DMS79 (cell line): ENCODE measurements around the gene NFIB.
A peak's percentile ranks its signal among the peaks of the same experiment; 100 is the strongest.

Source experiments
- DNase-seq: peaks from one replicate; lab custom pipeline; 2025; lab: John Stamatoyannopoulos, UW

NFIB gene

GRCh38 chr9:14214065-14214684, 99.8 kb downstream of the NFIB start:
- no peak for DNase-seq

- no peak for DNase-seq
Measured at GRCh38 chr9:14213504-14213903, 100.4 kb downstream of the NFIB start.

GRCh38 chr9:14212697-14213420, 101.1 kb downstream of the NFIB start:
- no peak for DNase-seq

GRCh38 chr9:14212077-14212476, 101.9 kb downstream of the NFIB start:
- DNase-seq, result no peak

- no peak for DNase-seq
Measured at GRCh38 chr9:14211564-14211963, 102.4 kb downstream of the NFIB start.

GRCh38 chr9:14210428-14210827, 103.5 kb downstream of the NFIB start:
- no peak for DNase-seq

- DNase-seq, result peak; percentile 67
Measured at GRCh38 chr9:14209399-14210345, 104.3 kb downstream of the NFIB start.

GRCh38 chr9:14207352-14207995, 106.5 kb downstream of the NFIB start:
- DNase-seq, result no peak

- DNase-seq, result no peak
Measured at GRCh38 chr9:14205463-14205862, 108.5 kb downstream of the NFIB start.

GRCh38 chr9:14203356-14204056, 110.4 kb downstream of the NFIB start:
- peak; percentile 45 for DNase-seq

GRCh38 chr9:14198841-14199455, 115.0 kb downstream of the NFIB start:
- no peak for DNase-seq

- no peak for DNase-seq
Measured at GRCh38 chr9:14198047-14198840, 115.7 kb downstream of the NFIB start.

- DNase-seq, result no peak
Measured at GRCh38 chr9:14197325-14197858, 116.5 kb downstream of the NFIB start.

GRCh38 chr9:14193328-14193990, 120.5 kb downstream of the NFIB start:
- no peak for DNase-seq

GRCh38 chr9:14192556-14192955, 121.4 kb downstream of the NFIB start:
- no peak for DNase-seq

GRCh38 chr9:14191512-14191911, 122.4 kb downstream of the NFIB start:
- DNase-seq, result no peak

GRCh38 chr9:14190240-14190639, 123.7 kb downstream of the NFIB start:
- no peak for DNase-seq

- DNase-seq, result no peak
Measured at GRCh38 chr9:14189578-14189977, 124.4 kb downstream of the NFIB start.

GRCh38 chr9:14189146-14189545, 124.8 kb downstream of the NFIB start:
- no peak for DNase-seq
